ENCODE data around the gene STARD3NL.
"Not testable (repeated sequence)": the region's sequence is repeated elsewhere in the genome, so short reads cannot be mapped to it uniquely, and the experiment has no call there.

The STARD3NL gene

DNA sequence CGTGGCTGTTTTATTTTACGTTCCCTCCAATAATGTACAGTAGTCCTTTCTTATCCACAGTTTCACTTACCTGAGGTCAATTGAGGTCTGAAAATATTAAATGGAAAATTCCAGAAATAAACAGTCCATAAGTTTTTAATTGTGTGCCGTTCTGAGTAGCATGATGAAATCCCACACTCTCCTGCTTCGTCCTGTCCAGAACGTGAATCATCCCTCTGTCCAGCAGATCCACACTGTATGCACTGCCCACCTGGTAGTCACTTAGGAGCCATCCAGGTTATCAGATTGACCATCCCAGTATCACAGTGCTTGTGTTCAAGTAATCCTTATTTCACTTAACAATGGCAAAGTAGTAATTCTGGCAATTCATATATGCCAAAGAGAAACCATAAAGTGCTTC, 46.3 kb downstream of the STARD3NL start:
- no peak for DNase-seq

DNA sequence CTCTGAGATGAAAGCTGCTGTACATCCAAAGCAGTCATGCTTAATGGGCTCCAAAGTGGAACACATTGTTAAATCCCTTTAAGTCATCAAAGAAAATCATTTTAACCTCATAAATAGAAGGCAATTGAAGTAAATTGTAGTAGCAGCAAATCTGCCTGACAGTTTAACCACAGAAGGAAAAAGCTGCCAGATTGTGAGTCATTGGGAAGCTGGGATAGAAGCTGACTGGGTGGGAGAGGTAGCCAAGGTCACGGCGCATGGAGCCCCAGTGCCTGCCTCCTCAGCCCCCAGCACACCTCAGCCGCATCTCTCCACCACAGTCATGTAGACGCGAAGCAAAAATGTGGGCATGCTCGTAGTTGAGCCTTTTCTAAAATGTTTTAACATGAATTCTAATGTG, 51.3 kb downstream of the STARD3NL start:
- DNase-seq: no peak

DNA sequence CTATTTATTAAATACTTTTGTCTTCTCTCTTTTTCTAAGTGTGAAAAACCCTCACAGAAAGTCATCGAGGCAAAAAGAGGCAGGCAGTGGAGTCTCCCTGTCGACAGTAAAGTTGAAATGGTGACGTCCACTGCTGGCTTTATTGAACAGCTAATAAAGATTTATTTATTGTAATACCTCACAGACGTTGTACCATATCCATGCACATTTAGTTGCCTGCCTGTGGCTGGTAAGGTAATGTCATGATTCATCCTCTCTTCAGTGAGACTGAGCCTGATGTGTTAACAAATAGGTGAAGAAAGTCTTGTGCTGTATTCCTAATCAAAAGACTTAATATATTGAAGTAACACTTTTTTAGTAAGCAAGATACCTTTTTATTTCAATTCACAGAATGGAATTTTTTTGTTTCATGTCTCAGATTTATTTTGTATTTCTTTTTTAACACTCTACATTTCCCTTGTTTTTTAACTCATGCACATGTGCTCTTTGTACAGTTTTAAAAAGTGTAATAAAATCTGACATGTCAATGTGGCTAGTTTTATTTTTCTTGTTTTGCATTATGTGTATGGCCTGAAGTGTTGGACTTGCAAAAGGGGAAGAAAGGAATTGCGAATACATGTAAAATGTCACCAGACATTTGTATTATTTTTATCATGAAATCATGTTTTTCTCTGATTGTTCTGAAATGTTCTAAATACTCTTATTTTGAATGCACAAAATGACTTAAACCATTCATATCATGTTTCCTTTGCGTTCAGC, 52.0 kb downstream of the STARD3NL start:
- no peak for DNase-seq

DNA sequence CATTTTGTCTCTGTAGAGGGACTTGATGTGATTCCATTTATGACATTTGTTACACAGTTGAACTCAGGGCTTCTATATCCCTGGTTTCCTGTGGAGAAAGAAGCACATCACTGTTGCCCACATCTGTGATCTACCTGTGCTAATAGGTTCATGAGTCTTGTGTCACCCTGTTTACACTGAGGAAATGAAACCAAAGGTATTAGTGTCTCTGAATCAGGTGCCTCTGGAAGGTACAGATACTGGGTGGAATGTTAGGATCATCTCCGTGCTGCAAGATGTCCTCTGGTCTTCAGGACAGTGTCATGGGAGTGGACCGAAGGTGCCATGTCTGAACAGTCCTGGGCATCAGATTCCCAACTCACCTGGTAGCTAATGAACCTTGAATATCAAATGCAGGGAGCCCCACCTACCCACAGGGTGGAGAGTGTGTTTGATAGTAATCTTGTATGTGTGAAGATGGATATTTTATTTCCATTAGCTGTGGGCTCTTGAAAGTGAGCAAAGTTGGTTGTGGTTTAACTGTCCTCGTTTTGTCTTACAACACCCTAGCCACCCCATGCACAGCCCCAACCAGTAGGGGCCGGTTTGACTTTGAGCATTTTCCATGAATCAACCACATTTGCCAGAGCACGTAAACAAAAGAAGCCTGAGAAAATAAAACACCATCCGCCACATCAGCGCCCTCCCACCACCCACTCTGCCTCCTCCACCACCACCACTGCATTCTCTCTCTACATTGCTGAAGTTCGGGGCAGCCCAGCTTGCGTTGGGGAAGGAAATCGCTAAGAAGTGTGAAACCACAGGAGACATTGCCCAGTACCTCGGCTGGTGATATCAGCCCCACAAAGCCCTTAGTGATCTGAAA, 54.7 kb downstream of the STARD3NL start:
- no peak for DNase-seq

DNA sequence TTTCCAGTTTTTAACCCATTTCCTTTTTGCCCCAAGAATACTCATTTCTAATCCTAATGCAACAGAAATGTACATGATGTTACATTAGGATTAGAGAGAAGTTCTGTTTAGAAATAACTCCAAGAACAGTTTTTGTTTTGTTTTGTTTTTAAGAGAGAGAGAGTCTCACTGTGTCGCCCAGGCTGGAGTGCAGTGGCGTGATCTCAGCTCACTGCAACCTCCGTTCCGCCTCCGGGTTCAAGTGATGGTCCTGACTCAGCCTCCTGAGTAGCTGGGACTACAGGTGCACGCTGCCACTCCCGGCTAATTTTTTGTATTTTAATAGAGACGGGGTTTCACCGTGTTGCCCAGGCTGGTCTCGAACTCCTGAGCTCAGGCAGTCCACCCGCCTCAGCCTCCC, 56.7 kb downstream of the STARD3NL start:
- not testable (repeated sequence) for DNase-seq

DNA sequence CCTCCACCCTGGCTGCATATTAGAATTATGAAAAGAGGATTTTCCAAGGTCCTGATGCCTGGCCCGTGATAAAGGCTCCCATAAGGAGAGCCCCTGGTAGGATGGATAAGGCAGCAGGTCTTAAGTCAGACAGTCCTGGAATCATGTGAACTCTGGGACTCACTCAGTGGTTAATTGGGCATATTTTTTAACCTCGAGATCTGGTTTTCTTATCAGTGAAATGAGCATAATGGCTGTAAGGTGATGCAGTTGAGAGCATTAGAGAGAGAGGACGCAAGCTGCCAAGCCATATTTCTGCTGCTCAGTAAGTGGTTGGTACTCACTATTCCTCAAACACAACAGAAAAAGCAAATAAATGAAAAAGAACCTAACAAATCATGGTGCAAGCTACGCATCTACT, 57.6 kb downstream of the STARD3NL start:
- no peak for DNase-seq

DNA sequence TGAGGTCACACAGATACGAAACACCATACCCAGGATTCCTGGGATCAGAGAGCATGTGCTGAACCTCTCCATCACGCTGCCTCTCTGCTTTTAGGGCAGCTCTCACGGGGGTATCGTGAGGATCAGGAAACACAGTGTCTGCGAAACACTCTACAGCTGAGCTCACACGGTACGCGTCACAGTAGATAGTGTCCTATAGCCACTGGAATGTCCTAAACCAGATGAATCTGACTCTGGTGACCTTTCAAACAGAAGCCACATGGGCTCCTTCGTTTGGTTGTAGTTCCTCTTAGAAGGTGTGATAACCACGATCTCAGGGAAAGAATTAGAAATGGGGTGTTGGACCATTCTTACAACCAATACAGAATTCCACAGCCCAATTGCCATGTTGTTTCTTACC, 61.1 kb downstream of the STARD3NL start:
- DNase-seq: not testable (repeated sequence)

DNA sequence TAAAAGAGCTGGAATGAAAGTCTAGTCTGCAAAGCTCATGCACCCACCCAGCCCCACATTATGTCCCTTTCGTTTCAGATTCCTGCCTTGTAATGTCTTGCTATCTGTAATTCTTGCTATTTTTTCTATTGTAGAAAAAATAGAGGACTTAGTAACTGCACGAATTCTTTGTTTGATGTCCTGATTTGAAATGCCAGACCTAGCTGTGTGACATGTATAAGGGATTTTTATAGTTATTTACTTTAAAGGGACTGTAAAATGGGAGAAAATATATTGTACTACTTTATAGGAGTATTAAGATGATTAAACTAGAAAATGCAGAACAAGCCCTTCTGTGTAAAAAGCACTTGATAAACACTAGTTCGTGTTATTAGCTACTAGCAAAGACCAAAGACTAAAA, 63.0 kb downstream of the STARD3NL start:
- DNase-seq: no peak

DNA sequence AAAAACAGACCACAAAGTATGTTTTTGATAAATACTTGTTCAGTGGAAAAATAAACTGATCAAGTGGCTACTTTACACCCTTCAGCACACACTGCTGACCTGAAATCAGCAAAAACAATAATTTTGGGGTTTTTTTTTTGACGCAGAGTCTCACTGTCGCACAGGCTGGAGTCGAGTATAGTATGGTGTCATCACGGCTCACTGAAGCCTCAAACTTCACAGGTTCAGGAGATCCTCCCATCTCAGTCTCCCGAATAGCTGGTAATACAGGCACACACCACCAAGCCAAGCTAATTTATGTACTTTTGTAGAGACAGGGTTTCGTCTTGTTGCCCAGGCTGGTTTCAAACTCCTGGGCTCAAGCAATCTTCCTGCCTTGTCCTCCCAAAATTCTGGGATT, 64.8 kb downstream of the STARD3NL start:
- DNase-seq: no peak

DNA sequence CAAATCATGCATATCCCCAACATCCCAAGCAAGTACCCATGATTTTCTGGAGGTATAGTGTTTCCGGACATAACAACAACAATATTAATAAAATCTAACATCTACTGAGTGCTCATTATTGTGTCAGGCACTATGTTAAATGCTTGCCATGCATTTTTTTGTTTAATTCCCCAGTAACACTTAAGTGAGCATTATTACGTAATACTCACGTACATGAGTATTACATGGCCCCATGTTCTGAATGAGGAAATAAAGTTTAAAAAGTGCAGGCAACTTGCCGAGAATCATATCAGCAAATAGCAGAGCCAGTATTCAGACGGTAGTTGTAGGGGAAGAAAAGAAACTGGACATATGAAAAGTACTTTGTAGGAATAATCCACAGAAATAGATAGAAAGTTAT, 65.3 kb downstream of the STARD3NL start:
- DNase-seq: not testable (repeated sequence)

DNA sequence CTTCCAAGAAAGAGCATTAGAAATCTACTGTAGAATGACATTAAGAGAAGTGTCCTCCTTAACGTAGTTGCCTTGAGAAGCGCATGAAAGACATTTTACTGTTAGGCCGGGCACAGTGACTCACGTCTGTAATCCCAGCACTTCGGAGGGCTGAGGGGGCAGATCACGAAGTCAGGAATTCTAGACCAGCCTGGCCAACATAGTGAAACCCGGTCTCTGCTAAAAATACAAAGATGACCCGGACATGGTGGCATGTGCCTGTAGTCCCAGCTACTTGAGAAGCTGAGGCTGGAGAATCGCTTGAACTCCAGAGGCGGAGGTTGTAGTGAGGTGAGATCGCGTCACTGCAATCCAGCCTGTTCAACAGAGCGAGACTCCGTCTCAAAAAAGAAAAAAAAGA, 66.5 kb downstream of the STARD3NL start:
- DNase-seq: no peak

DNA sequence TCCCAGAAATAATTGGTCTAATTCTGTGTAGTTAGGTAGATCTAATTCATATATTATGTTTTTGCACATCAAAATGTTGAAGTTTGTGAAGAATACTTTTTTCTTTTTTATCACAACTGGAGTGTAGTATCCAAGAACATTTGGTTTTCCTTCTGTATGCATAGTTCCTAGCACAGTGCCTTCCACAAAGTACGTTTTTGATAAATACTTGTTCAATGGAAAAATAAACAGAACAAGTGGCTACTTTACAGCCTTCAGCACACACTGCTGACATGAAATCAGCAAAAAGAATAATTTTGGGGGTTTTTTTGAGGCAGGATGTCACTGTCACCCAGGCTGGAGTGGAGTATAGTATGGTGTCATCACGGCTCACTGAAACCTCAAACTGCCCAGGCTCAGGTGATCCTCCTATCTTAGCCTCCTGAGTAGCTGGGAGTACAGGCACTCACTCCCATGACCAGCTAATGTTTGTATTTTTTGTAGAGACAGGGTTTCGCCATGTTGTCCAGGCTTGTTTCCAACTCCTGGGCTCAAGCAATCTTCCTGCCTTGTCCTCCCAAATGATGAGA, 67.4 kb downstream of the STARD3NL start:
- DNase-seq: no peak

DNA sequence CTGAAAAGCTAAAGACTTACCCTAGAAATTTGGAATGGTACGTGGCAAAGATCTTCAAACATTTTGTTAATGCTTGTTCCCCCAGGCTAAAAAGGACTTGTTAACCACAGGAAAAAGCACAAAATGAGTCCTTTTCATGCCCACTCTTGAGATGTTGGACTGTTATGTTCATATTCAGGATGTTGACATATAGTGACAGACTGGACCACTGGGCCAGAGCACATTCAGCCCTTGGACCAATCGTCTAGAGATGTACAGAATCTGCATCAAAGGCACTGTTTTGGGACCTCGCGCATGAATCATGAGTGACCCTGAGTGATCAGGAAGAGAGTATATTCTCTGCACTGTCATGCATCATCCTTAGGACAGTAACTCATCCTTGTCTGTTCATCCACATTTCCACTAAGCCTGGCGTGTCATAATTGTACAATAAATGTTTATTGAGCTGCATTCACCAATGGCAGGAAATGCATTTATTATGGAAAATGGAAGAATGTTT, 70.1 kb downstream of the STARD3NL start:
- DNase-seq: no peak

DNA sequence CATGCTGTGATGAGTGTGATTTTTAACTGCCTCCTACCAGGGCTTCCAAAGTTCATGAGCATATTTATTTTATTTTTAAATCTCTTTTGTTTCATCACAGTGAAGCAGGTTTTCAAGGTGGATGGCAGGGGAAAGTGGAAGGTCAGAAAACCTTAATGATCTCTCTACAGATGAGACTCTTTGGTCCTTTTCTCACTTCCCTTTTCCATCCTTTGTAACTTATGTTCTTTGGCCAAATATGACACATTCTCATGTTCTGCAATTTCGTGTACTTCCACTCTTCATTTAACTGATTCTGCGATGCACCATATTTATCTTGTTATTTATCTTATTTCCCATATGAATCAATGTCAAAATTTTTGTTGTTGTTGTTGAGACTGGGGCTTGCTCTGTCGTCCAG, 71.8 kb downstream of the STARD3NL start:
- not testable (repeated sequence) for DNase-seq

DNA sequence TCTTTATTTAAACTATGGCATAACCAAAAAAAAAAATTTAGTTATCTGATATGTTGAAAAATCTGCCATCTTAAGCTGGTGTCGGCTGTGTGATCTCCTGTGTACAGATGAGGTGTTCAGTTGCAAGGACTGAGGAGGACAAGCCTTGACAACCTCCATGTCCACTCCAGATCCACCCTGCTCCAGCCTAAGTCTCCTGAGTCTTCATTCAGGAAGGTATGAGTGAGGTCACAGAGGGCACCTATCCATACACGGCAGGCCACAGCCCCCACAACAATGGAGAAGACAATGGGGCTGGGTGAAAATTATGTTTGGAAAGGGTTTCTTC, 79.3 kb downstream of the STARD3NL start:
- no peak for DNase-seq

DNA sequence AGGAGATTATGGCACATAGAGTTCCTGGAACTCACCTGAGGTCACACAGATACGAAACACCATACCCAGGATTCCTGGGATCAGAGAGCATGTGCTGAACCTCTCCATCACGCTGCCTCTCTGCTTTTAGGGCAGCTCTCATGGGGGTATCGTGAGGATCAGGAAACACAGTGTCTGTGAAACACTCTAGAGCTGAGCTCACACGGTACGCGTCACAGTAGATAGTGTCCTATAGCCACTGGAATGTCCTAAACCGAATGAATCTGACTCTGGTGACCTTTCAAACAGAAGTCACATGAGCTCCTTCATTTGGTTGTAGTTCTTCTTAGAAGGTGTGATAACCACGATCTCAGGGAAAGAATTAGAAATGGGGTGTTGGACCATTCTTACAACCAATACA, 81.1 kb downstream of the STARD3NL start:
- not testable (repeated sequence) for DNase-seq

DNA sequence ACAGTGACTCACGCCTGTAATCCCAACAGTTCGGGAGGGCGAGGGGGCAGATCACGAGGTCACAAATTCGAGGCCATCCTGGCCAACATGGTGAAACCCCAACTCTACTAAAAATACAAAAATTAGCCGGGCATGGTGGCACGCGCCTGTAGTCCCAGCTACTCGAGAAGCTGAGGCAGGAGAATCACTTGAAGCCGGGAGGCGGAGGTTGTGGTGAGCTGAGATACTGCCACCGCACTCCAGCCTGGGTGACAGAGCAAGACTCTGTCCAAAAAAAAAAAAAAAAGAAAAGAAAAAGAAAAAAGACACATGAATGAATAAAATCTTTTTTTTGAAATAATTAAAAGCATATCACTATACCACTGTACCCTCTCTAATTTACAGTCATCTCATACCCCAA, 83.6 kb downstream of the STARD3NL start:
- DNase-seq: not testable (repeated sequence)

DNA sequence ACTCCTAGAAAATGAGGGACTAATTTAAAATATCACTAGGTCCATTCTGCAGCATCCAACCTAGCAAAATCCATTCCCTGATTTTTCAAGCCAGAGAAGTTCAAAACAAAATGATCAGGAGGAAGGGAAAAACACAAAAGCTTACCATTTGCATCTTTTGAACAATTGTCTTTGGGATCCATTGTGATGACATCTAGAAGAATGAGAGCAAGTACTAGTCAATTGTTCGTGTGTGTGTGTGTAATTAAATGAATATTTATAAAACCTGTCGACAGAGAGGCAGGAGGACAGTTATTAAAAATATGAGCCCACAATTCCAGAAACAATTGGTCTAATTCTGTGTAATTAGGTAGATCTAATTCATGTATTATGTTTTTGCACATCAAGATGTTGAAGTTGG, 84.0 kb downstream of the STARD3NL start:
- not testable (repeated sequence) for DNase-seq

DNA sequence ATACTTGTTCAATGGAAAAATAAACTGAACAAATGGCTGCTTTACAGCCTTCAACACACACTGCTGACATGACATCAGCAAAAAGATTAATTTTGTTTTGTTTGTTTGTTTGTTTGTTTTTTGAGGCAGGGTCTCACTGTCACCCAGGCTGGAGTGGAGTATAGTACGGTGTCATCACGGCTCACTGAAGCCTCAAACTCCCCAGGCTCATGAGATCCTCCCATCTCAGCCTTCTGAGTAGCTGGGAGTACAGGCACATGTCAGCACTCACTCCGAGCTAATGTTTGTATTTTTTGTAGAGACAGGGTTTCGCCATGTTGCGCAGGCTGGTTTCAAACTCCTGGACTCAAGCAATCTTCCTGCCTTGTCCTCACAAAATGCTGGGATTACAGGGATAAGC, 84.5 kb downstream of the STARD3NL start:
- no peak for DNase-seq

DNA sequence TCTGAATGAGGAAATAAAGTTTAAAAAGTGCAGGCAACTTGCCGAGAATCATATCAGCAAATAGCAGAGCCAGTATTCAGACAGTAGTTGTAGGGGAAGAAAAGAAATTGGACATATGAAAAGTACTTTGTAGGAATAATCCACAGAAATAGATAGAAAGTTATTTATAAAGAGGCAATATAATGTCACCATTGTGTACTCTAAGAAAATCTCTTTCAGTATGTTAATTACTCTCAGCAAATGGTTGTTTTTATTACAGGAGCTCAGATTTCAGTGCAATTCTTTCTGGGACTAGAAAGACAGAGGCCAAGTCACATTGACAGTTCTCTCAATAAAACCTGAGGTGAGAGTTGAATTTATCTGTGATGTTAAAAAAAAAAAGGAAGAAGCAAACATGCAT, 85.2 kb downstream of the STARD3NL start:
- not testable (repeated sequence) for DNase-seq

DNA sequence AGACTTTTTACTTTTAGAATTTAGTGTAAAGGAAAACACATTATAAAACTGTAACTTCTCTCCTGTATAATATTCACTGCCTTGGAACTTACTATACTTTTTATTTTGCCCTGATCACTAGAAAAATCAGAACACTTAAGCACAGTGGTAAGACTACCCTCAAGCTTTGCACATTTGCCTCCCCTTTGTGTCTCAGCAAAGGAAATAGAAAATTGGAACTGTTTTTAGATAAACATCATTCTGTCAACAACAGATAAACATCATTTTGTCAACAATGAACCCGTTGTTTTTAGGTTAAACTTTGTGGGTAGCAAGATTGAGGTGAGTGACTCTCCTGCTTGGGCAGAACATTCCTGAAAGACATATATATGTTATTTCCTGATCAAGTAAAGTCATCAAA, 86.6 kb downstream of the STARD3NL start:
- DNase-seq: not testable (repeated sequence)

DNA sequence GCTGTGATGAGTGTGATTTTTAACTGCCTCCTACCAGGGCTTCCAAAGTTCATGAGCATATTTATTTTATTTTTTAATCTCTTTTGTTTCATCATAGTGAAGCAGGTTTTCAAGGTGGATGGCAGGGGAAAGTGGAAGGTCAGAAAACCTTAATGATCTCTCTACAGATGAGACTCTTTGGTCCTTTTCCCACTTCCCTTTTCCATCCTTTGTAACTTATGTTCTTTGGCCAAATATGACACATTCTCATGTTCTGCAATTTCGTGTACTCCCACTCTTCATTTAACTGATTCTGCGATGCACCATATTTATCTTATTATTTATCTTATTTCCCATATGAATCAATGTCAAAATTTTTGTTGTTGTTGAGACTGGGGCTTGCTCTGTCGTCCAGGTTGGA, 87.9 kb downstream of the STARD3NL start:
- not testable (repeated sequence) for DNase-seq

DNA sequence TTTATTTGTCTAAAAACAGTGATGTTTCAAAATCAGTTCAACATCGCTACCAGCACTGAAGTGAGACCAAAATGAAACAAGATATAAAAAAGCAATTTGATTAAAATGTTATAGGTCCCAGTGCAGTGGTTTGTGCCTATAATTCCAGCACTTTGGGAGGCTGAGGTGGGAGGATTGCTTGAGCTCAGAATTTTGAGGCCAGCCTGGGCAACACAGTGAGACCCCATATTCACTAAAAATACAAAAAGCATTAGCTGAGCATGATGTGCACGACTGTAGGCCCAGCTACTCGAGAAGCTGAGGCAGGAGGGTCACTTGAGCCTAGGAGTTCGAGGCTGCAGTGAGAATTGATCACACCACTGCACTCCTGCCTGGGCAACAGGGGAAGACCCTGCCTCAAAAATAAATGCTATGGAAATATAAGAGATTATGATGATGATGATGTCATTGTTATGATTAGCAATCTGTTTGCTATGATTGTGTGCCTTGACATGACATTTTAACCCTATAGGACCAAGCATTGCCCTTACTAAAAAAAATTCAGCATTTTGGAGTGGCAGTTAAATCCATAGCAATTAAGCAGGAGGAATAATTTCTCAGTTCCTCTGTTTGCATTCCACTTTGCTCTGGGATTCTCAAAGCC, 91.8 kb downstream of the STARD3NL start:
- DNase-seq: not testable (repeated sequence)

Measured in NCI-H774 (cell line).